Measurements from ENCODE around the gene CTSA.

Gene CTSA

GRCh38 chr20:45934046-45934585 is 43.0 kb downstream of the CTSA start:
- peaks cover 49% of the 10 kb centered on the region for H3K79me2 ChIP-seq (ENCODE audit: control insufficient read depth, low read length)
- peak overlapping the region; percentile 73 for H3K27ac ChIP-seq (ENCODE audit: low read depth, low read length)
- H3K36me3 ChIP-seq (ENCODE audit: control insufficient read depth, low read length) = peaks cover 35% of the 10 kb centered on the region
- peak overlapping the region; percentile 81 for H3K4me3 ChIP-seq (ENCODE audit: low read length)
- H3K4me2 ChIP-seq (ENCODE audit: low read length) = peak overlapping the region; percentile 92
- H4K20me1 ChIP-seq (ENCODE audit: control insufficient read depth, insufficient read depth, low read depth, low read length) = peaks cover 4% of the 10 kb centered on the region; the same call in 1 of the 2 replicates
- H3K9me2 ChIP-seq (replicated peaks; ENCODE audit: control insufficient read depth, low read length) = no peaks in the 10 kb centered on the region
- no peaks in the 10 kb centered on the region for H3K9me3 ChIP-seq (ENCODE audit: control insufficient read depth, insufficient read depth, low read length)
- no peaks in the 10 kb centered on the region; the same call in 1 of the 2 replicates for H3F3A ChIP-seq (ENCODE audit: control insufficient read depth, insufficient read depth)
- TF ChIP-seq CTCF (IDR thresholded peaks at IDR 0.05; ENCODE audit: low read depth, low read length, poor library complexity, severe bottlenecking) (no peak), EZH2phosphoT487 (IDR thresholded peaks at IDR 0.05; ENCODE audit: borderline replicate concordance, low read length) (no peak)
- peaks cover 14% of the 10 kb centered on the region for H3K4me1 ChIP-seq (ENCODE audit: control insufficient read depth, low read length)
- no peaks in the 10 kb centered on the region for H3K27me3 ChIP-seq (ENCODE audit: control insufficient read depth, low read length)

GRCh38 chr20:45934586-45935415 is 43.7 kb downstream of the CTSA start, which contains the start of gene PCIF1:
Gene PCIF1, plus strand, starts transcription at chr20:45934683. Its CDS starts 4,317 bp downstream, at chr20:45939000.
- H3K4me3 ChIP-seq (ENCODE audit: low read length) = peak within 1 kb of the TSS; percentile 81

GRCh38 chr20:45935416-45936046 is 44.4 kb downstream of the CTSA start:
- H3K4me2 ChIP-seq (ENCODE audit: low read length) = peak overlapping the region; percentile 91
- H3K36me3 ChIP-seq (ENCODE audit: control insufficient read depth, low read length) = peaks cover 50% of the 10 kb centered on the region
- peaks cover 49% of the 10 kb centered on the region for H3K79me2 ChIP-seq (ENCODE audit: control insufficient read depth, low read length)
- no peaks in the 10 kb centered on the region for H3K27me3 ChIP-seq (ENCODE audit: control insufficient read depth, low read length)
- no peaks in the 10 kb centered on the region; the same call in 1 of the 2 replicates for H3F3A ChIP-seq (ENCODE audit: control insufficient read depth, insufficient read depth)
- peaks cover 4% of the 10 kb centered on the region; the same call in 1 of the 2 replicates for H4K20me1 ChIP-seq (ENCODE audit: control insufficient read depth, insufficient read depth, low read depth, low read length)
- no peaks in the 10 kb centered on the region for H3K9me3 ChIP-seq (ENCODE audit: control insufficient read depth, insufficient read depth, low read length)
- peaks cover 14% of the 10 kb centered on the region for H3K4me1 ChIP-seq (ENCODE audit: control insufficient read depth, low read length)
- TF ChIP-seq CTCF (IDR thresholded peaks at IDR 0.05; ENCODE audit: low read depth, low read length, poor library complexity, severe bottlenecking) (no peak), EZH2phosphoT487 (IDR thresholded peaks at IDR 0.05; ENCODE audit: borderline replicate concordance, low read length) (no peak)
- no peaks in the 10 kb centered on the region for H3K9me2 ChIP-seq (replicated peaks; ENCODE audit: control insufficient read depth, low read length)
- H3K4me3 ChIP-seq (ENCODE audit: low read length) = peak overlapping the region; percentile 81
- H3K27ac ChIP-seq (ENCODE audit: low read depth, low read length) = peak overlapping the region; percentile 49

More at GRCh38 chr20:45934586-45935415, 43.7 kb downstream of the CTSA start, which contains the start of gene PCIF1:
- no peaks in the 10 kb centered on the region; the same call in 1 of the 2 replicates for H3F3A ChIP-seq (ENCODE audit: control insufficient read depth, insufficient read depth)
- peak within 1 kb of the TSS; percentile 73 for H3K27ac ChIP-seq (ENCODE audit: low read depth, low read length)
- H4K20me1 ChIP-seq (ENCODE audit: control insufficient read depth, insufficient read depth, low read depth, low read length) = peaks cover 4% of the 10 kb centered on the region; the same call in 1 of the 2 replicates
- H3K36me3 ChIP-seq (ENCODE audit: control insufficient read depth, low read length) = peaks cover 42% of the 10 kb centered on the region
- no peak for TF ChIP-seq CTCF (IDR thresholded peaks at IDR 0.05; ENCODE audit: low read depth, low read length, poor library complexity, severe bottlenecking)
- TF ChIP-seq EZH2phosphoT487 (IDR thresholded peaks at IDR 0.05; ENCODE audit: borderline replicate concordance, low read length) = no peak
- peaks cover 14% of the 10 kb centered on the region for H3K4me1 ChIP-seq (ENCODE audit: control insufficient read depth, low read length)
- H3K27me3 ChIP-seq (ENCODE audit: control insufficient read depth, low read length) = no peaks in the 10 kb centered on the region
- peaks cover 49% of the 10 kb centered on the region for H3K79me2 ChIP-seq (ENCODE audit: control insufficient read depth, low read length)
- H3K9me2 ChIP-seq (replicated peaks; ENCODE audit: control insufficient read depth, low read length) = no peaks in the 10 kb centered on the region
- H3K9me3 ChIP-seq (ENCODE audit: control insufficient read depth, insufficient read depth, low read length) = no peaks in the 10 kb centered on the region
- peak within 1 kb of the TSS; percentile 92 for H3K4me2 ChIP-seq (ENCODE audit: low read length)
